ENCODE measurements around the gene TMEM120B. TPM values are rescaled to one million over a fixed set of nuclear protein-coding genes. Genes with fewer than 3 reads are reported as not detected.
A peak's percentile ranks its signal among the peaks of the same experiment; 100 is the strongest.

TMEM120B gene
- polyA plus RNA-seq, 3 donors = 9.8 to 18.2 (median 10.7) TPM

- DNase-seq (ENCODE audit: extremely low read depth in 1 of 11, low read depth in 9 of 11, low spot score in 4 of 11) = no peak
Measured at GRCh38 chr12:121765573-121765972, 53.0 kb downstream of the TMEM120B start.

GRCh38 chr12:121766290-121767039 is 53.9 kb downstream of the TMEM120B start:
- no peak for DNase-seq (ENCODE audit: extremely low read depth in 1 of 11, low read depth in 9 of 11, low spot score in 4 of 11)

GRCh38 chr12:121767525-121768016 is 55.0 kb downstream of the TMEM120B start:
- no peak for DNase-seq (ENCODE audit: extremely low read depth in 1 of 11, low read depth in 9 of 11, low spot score in 4 of 11)

- DNase-seq (ENCODE audit: extremely low read depth in 1 of 11, low read depth in 9 of 11, low spot score in 4 of 11) = no peak
Measured at GRCh38 chr12:121769297-121769830, 56.8 kb downstream of the TMEM120B start.

- no peak for DNase-seq (ENCODE audit: extremely low read depth in 1 of 11, low read depth in 9 of 11, low spot score in 4 of 11)
Measured at GRCh38 chr12:121769831-121770301, 57.3 kb downstream of the TMEM120B start.

- DNase-seq (ENCODE audit: extremely low read depth in 1 of 11, low read depth in 9 of 11, low spot score in 4 of 11) = no peak
Measured at GRCh38 chr12:121770388-121770787, 57.8 kb downstream of the TMEM120B start.

- no peak for DNase-seq (ENCODE audit: extremely low read depth in 1 of 11, low read depth in 9 of 11, low spot score in 4 of 11)
Measured at GRCh38 chr12:121770813-121771625, 58.5 kb downstream of the TMEM120B start.

GRCh38 chr12:121773011-121773777 is 60.6 kb downstream of the TMEM120B start:
- no peak for DNase-seq (ENCODE audit: extremely low read depth in 1 of 11, low read depth in 9 of 11, low spot score in 4 of 11)

- peak in 2 of 11 donors; percentile 60 to 76 for DNase-seq (ENCODE audit: extremely low read depth in 1 of 11, low read depth in 9 of 11, low spot score in 4 of 11)
Measured at GRCh38 chr12:121774968-121775474, 62.5 kb downstream of the TMEM120B start.

GRCh38 chr12:121775501-121775900 is 62.9 kb downstream of the TMEM120B start:
- DNase-seq (ENCODE audit: extremely low read depth in 1 of 11, low read depth in 9 of 11, low spot score in 4 of 11) = no peak

- no peak for DNase-seq (ENCODE audit: extremely low read depth in 1 of 11, low read depth in 9 of 11, low spot score in 4 of 11)
Measured at GRCh38 chr12:121776190-121777098, 63.9 kb downstream of the TMEM120B start.

- DNase-seq (ENCODE audit: extremely low read depth in 1 of 11, low read depth in 9 of 11, low spot score in 4 of 11) = no peak
Measured at GRCh38 chr12:121778567-121779421, 66.2 kb downstream of the TMEM120B start.

- DNase-seq (ENCODE audit: extremely low read depth in 1 of 11, low read depth in 9 of 11, low spot score in 4 of 11) = no peak
Measured at GRCh38 chr12:121779422-121779895, 66.9 kb downstream of the TMEM120B start.

GRCh38 chr12:121780429-121780828 is 67.9 kb downstream of the TMEM120B start:
- no peak for DNase-seq (ENCODE audit: extremely low read depth in 1 of 11, low read depth in 9 of 11, low spot score in 4 of 11)

GRCh38 chr12:121781484-121781997 is 69.0 kb downstream of the TMEM120B start:
- DNase-seq (ENCODE audit: extremely low read depth in 1 of 11, low read depth in 9 of 11, low spot score in 4 of 11) = no peak
